Islet of Langerhans (tissue), 1 donor: ENCODE measurements around the gene INTS7.
"Not testable (repeated sequence)": the region's sequence is repeated elsewhere in the genome, so short reads cannot be mapped to it uniquely, and the experiment has no call there.

Experiments
- FAIRE-seq: peaks from one replicate; lab custom pipeline; 2011; peaks lifted over from hg19 to GRCh38; lab: Jason Lieb, UNC

INTS7 gene

DNA sequence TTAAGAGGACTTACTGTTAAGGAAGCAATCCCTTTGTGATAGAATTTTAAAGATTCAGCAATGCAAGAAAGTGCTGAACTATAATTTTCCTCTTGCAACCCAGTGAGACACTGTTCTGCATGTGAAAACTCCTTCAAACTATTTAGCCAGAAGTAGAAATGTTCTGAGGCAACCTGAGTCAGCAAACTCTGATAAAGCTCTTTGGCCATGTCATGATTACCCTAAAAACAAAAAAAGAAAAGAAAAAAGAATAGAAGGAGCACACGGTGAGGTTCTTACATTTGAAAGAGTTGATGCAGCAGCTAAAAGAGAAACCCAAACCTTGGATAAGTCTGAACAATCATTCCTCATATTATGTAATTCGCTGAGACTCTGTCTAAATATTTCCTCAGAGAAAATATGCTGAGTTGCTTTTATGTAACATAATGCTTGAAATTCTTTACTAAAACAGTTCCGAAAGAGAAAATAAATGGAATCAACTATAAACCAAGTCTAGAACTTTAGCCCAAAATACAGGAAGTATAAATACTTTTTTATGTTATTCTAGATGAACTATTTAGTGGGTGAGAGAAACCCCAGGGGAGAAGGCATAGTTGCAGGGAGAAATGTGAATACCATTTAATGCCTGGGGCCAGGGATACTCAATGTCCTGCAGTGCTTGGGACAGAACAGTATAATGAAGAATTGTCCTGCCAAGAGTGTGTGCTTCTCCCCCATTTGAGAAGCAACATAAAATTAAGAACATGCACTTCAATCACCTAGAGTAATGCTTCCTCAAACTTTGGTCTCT, 60.0 kb downstream of the INTS7 start:
- FAIRE-seq = no peak

DNA sequence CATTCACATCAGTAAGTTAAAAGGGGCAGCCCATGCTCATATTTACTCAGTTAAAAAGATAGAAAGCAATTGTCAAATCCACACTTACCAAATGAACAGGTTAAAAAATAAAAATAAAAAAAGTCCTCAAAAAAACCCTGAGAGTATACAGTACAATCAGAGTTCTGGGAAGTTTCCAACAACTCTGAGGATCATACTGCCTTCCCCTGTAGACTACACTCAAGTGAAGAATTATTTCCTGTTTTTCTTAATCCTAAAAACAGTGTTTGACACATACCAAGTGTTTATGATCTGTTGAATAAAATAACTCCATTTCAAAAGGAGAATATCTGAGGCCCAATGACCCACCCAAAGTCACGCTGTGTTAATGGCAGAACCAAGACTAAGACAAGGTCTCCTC, 61.8 kb downstream of the INTS7 start:
- no peak for FAIRE-seq

DNA sequence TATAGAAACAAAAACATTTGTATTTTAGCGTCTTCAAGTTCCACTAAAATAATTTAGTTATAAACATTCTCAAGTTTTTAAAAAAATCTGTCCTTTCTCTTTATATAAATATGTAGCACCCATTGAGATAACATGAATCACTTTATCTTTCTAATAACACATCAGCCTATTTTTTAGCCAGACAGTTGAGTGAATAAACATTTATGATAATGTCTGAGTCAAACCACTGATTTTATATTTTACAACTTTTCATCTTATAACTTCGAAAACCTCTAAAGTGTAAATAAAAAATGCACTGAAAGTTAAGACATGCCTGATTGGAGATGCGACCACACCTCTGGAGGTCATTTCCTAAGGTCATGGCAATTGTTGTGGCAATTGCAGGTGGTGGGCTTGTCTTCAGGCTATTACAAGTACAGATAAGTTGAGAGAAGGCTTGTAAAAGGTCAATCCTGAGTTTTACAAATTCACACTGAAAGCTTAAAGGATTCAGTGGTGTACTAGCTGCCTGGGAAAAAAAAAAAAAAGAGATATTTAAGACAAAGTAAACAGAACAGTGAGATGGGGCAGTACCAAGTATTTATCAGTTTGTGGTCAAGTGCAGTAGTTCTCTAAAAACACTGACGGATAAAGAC, 67.0 kb downstream of the INTS7 start:
- no peak for FAIRE-seq

DNA sequence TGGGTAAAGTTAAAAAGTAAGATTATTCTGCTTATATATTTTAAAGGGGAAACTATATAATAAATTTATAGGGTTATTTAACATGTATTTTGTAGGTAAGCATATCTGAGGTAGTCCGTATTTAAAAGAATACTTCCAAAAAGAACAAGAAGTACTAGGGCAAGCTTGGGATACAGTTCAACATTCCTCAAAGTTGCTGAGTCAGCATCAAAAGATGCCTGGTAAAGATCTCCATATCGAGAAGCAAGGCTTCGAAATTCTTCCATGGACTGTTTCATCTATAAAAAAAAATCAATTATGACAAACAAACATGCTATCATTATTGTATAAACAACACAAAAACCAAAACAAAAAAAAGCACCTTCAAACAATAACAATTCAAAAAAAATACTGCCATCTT, 67.7 kb downstream of the INTS7 start:
- no peak for FAIRE-seq

DNA sequence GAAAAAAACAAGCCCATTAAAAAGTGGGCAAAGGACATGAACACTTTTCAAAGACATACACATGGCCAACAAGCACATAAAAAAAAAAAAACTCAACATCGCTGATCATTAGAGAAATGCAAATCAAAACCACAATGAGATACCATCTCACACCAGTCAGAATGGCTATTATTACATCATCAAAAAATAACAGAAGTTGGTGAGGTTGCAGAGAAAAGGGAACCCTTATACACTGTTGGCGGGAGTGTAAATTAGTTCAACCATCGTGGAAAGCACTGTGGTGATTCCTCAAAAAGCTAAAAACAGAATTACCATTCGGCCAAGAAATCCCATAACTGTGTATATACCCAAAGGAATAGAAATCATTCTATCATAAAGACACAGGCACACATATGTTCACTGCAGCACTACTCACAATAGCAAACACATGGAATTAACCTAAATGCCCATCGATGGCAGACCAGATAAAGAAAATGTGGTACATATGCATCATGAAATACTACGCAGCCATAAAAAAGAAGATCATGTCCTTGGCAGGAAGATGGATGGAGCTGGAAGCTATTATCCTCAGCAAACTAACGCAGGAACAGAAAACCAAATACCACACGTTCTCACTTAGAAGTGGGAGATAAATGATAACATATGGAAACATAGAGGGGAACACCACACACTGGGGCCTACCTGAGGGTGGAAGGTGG, 70.1 kb downstream of the INTS7 start:
- FAIRE-seq = no peak

DNA sequence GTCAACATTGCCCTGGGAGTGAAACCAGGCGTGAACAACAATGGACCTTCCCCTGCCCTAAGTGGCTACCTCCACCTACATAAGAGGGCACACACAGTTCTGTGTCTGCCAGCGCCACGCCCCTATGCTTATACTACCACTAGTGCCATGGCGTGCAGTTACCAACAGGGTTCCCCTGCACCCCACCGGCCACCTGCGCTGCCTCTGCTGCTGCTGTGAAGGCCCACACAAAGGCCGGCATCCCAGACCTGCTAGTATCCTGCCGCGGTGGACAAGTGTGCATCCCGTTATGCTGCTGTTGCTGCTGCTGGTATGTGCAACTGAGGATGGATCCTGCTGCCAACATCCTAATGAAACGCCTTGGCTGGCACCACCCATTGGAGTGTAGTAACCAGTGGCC, 75.7 kb downstream of the INTS7 start:
- FAIRE-seq = no peak

DNA sequence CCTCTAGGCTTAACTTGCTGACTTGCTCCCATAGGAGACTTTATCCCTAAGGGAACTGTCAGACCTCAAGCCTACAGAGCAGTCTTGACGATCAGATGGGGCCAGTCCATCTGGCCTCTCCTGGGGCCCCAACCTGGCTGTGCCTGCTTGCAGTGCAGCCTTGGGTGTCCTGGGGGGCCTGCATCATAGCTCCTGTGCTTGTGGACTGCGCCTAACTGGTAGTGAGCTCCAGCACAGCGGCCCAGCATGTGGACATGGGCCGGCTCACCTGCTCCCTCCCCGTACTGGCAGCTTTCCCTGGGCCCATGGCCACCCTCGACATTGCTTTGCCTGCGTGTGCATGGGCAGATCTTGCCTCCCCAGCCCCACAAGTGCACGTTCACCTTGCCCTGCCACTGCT, 76.1 kb downstream of the INTS7 start:
- no peak for FAIRE-seq

DNA sequence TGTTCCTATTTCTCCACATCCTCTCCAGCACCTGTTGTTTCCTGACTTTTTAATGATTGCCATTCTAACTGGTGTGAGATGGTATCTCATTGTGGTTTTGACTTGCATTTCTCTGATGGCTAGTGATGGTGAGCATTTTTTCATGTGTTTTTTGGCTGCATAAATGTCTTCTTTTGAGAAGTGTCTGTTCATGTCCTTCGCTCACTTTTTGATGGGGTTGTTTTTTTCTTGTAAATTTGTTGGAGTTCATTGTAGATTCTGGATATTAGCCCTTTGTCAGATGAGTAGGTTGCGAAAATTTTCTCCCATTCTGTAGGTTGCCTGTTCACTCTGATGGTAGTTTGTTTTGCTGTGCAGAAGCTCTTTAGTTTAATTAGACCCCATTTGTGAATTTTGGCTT, 81.3 kb downstream of the INTS7 start:
- not testable (repeated sequence) for FAIRE-seq

DNA sequence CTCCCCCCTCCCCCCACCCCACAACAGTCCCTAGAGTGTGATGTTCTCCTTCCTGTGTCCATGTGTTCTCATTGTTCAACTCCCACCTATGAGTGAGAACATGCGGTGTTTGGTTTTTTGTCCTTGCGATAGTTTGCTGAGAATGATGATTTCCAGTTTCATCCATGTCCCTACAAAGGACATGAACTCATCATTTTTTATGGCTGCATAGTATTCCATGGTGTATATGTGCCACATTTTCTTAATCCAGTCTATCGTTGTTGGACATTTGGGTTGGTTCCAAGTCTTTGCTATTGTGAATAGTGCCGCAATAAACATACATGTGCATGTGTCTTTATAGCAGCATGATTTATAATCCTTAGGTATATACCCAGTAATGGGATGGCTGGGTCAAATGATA, 81.8 kb downstream of the INTS7 start:
- not testable (repeated sequence) for FAIRE-seq

DNA sequence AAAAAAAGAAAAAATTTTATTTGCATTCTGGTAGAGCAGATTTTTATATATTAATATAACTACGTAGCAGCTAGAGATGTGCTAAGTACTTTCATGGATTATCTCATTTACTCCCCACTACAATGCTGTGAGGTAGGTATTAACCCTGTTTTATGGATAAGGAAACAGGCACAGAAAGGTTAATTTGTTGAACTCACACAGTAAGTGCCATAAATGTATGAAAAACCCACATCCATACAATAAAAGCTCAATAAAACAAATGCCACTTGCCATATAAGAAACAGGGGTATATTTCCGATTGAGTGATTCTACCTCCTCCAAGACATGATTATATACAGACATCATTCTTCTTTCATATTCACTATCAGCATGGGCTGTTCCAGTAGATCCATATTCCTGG, 83.1 kb downstream of the INTS7 start:
- no peak for FAIRE-seq

DNA sequence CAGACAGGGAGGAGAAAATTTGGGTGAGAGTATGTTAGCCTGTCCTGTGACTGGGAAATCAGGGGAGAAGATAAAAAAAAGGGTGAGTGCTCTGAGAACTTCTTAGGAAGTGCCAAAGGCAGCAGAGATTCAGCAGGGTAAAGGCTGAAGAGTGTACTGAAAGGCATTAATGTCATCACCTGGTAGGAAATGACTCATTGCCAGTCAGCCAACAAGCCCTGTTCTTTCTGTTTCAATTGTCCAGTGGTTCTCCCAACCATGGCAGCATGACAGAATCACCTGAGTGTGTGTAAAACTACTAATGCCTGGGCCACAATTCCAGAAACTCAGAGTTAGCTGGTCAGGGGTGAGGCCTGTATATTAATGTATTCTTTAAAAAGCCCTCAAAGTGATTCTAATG, 83.5 kb downstream of the INTS7 start:
- FAIRE-seq = peak; percentile 94

DNA sequence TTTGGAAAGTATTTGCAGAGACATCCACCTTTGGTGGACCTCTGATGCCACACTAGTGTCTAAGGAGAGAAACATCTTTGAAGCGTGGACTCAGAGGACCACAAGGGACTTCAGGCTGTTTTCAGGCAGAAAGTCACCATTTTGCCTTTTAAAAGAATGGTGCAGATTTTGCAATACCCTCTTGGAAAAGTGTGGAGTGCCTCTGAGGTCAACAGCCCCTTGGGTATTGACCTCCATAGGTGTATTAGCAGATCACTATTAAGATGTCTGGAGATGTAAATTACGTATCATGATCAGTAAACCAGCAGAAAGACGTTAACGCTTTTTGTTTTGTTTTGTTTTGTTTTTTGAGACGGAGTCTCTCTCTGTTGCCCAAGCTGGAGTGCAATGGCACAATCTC, 87.0 kb downstream of the INTS7 start:
- FAIRE-seq = no peak

DNA sequence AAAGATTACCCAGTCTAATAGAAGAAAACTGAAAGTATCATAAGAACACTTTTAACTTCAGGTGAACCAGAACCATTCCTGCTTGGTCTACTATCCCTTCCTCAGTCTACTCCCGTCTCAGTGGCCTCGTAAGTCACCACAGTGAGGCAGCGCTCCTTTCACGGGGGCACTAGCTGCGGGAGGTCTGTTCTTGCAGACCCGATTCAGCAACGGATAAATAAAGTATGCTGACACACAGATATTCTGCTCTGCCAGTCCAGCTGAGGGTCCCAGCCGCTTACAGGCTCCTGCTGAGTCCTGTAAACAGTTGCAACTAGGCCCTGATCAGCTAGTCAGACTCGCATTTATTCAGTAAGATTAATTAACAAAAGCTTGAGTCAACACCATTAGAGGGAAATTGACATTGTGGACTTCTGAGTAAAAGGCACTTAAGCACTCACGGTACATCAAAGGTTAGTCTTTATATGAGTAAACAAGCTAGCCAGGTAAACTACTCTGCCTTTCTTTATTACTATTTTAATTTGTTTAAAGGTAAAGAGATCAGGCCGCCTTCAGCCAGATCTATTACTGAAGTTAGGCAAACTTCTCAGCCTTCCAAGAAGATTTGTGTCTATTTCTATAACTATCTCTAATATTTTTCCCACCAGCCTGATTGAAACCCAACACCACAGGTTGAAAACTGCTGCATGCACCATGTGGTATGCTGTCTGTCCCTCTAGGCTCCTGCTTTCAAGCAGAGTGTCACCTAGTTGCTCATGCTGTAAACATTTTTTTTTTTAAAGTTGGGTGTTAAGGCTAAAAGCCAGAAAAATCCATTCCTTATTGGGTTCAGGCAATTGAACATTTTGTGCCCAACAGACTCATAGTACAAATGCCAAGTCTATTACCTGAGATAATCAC, 87.7 kb downstream of the INTS7 start:
- FAIRE-seq = peak; percentile 97

DNA sequence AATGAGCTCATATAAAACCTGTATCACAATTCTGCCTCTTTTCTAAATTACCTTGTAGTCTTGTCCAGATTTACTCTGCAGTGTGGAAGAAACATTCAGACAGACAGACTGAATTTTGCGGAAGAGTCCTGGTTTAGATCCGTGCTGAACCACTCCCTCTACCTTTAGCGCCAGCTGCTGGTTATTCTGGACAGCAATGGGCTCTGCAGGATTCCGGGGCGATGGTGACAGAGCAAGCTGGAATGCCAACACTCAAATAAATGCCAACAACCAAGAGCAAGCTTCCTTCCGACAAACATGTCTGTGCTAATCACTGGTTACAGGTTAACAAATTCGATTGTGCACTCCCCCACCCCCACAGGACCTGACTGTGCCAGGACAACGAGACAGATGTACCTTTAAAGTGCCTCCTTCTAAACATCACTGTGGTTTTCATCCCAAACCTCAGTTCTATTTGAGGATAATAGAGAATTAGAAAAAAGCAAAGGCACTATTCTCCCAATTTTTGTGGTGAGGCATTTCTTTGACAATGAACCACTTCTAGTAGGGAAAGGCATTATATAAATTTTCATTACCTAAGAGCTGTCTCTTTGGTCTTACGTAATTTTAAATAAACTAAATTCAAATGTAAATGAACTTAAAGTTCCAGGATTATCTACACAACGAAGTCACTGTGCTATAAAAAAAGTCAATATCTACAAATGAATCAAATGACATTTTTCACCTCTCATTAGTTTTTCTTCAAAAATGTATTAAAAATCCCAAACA, 90.4 kb downstream of the INTS7 start:
- FAIRE-seq = peak; percentile 30

DNA sequence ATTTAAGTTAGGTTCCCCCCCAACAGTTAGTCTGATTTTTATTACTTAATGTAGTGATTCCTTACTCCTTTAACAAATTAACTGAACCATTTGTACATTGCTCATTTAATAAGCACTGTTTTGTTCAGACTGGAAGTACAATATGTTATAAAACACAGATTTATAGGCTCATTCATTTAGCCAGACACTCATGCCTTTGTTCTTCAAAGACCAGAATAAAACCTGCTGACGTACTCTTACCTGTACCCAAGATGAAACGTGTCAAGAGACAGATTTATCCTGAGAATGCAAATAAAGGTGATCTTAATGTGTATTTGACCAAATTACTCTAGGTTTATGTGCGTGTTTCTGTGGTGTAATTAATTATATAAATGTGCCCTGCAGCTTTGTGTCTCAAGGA, 92.8 kb downstream of the INTS7 start:
- peak; percentile 96 for FAIRE-seq

DNA sequence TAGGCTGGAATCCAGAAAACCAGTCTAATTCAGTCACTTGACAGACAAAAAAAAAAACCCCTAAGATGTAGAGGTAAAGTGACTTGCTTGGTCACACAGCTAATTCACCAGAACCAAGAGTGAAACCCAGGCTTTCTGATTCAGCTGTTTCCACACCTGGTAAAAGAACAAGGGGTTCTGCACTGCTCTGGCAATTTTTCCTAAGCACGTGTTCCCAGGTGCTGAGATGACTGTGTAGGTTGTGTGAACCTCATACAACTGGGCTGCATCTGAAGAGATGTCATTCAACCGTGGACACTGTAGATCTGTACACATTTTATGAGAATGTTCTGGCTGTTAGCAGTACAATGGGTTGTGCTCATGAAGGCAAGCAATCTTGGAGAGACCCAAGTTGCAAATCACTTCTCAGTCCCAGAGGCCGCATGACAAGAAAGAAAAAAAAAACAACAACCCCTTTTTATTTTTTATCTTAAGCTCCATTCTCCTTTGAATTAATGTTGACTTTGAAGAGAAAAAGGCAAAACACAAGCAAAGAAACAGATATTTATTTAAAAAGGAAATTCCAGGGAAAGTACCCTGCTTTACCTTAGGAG, 95.4 kb downstream of the INTS7 start:
- peak; percentile 78 for FAIRE-seq

DNA sequence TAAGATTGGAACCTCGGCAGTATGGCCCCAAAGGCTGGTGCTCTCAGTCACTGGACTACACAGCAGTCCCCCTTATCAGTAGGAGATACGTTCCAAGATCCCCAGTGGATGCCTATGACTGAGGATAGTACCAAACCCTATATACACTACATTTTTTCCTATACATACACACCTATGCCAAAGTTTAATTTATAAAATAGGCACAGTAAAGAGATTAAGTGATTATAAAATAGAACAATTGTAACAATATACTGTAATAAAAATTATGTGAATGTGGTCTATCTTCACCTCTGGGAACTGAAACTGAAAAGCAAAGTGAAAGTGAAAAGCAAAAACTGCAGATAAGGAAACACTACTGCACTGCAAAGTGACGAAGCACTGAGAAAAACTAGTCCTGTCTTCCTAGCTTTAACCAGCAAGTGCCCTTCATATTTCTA, 96.8 kb downstream of the INTS7 start:
- FAIRE-seq = peak; percentile 99

DNA sequence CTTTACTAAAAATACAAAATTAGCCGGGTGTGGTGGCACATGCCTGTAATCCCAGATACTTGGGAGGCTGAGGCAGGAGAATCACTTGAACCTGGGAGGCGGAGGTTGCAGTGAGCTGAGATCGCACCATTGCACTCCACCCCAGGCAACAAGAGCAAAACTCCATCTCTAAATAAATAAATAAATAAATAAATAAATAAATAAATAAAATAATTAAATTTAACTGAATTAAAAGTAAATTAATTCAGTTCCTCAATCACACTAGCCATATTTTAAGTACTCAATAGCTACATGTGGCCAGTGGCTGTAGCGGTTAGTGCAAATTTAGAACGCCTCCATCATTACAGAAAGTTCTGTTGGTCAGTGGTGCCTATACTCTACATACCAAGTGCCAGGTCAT, 97.9 kb downstream of the INTS7 start:
- FAIRE-seq = not testable (repeated sequence)

DNA sequence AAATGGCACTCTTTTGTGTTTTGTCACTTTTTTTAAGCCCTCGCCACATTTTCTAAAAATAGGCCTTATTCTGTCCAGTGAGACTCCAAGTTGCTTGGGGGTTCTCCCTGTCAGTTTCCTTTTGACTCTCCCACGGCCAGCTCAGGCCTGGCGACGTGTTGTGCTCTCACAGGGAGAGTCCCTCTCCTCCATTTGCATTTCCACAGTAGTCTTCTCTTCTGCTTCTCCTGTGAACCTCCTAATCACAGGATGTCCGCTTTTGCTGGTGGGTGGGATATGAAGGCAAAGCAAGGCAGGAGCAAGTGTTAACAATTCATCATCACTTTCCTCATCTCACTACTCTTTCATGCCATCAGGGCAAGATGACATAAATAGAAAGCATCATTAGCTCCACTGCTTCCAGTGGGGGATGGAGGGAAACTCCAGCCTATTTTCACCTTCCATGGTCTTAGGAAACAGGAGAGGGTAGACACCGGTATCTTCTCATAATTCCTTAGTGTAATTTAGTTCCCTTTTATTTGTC, 99.8 kb downstream of the INTS7 start:
- no peak for FAIRE-seq

DNA sequence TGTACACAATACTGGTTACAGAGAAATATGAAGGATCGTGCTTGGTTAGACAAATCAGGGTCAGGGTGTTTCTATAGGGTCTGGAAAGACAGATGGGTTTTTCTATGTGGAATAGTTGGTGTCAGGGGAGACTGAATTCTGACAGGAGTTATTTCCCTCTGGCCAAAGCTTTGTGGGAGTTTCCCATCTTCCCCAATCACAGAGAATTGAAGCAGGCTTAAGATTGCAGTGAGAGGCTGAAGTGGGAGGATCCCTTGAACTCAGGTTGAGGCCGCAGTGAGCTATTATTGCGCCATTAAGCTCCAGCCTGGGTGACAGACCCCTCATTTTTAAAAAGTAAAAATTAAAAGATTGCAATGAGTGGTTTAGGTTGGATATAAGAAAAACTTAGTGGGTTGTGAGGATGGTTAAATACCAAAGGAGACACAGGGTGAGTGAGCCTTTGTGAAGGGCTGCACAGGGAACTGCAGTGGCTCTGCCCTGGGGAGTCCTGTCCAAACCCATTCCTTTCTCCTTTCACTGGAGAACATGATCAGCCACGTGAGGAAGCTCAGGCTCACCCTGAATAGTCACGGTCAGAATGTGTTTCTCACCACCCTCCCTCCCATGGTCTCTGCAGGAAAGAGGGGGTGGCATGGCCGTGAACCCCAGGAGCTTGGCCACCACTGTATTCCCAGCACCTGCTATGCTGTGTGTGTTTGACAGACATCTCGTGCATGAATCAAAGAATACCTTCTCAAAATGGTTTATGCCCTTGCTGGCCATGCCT, 101.2 kb downstream of the INTS7 start:
- no peak for FAIRE-seq
